Measurements from ENCODE around the gene PHF13. TPM values are rescaled to one million over a fixed set of nuclear protein-coding genes. Genes with fewer than 3 reads are reported as not detected.

The PHF13 gene
- total and polyA plus RNA-seq, 10 of the 15 experiments (the other 5 are each of a cell fraction or from before 2014, with no cell fraction given): 0.87 to 15.4 (median 5.1) TPM

GRCh38 chr1:6585841-6586240 lies 27.7 kb upstream of the PHF13 start:
- peaks cover 7 to 10% of the 10 kb centered on the region in 2 experiments; a peak in 3 of 4 replicates for H3K36me3 ChIP-seq (ENCODE audit: control insufficient read depth in 2 of 2, insufficient read depth in 2 of 2, low read length in 1 of 2)
- ATAC-seq (no peak), FAIRE-seq (no peak), DNase-seq (ENCODE audit: low read depth, low spot score) (no peak)
- CTCF ChIA-PET: interaction anchor here (0.6 to 1.2 kb wide), 2 partner anchors 14 to 23 kb away, joined by 3 read pairs; no protein-coding TSS in a partner anchor
- no peaks in the 10 kb centered on the region for H3K9me3 ChIP-seq (replicated peaks; ENCODE audit: control insufficient read depth, insufficient read depth, low read length)
- BruUV-seq (replicated peaks): no TSS peak
- peaks cover 9% of the 10 kb centered on the region for H3K4me1 ChIP-seq (ENCODE audit: control insufficient read depth, insufficient read depth, low read length)
- H3K27ac ChIP-seq (ENCODE audit: control insufficient read depth, insufficient read depth): no peak overlapping the region
- peaks cover 12% of the 10 kb centered on the region for H3K79me2 ChIP-seq (ENCODE audit: control insufficient read depth, insufficient read depth, low read length)
- POLR2A ChIA-PET: no interaction called here
- WGBS (ENCODE audit: insufficient coverage, insufficient replicate concordance, low lambda C conversion rate, missing lambda C conversion rate): 93% methylated on average over 7 of the region's 7 CpGs
- intact Hi-C loops (cut with micrococcal nuclease; ENCODE audit: unreplicated experiment) (no loop called here), in situ Hi-C loops (cut with MboI) (no loop called here)
- RAD21 ChIA-PET (ENCODE audit: unreplicated experiment): no interaction called here
- H2AFZ ChIP-seq (ENCODE audit: control insufficient read depth, low read depth, low read length): no peak overlapping the region
- H3K9ac ChIP-seq (ENCODE audit: control insufficient read depth, insufficient read depth, low read length): no peak overlapping the region
- TF ChIP-seq, protein P1, sequence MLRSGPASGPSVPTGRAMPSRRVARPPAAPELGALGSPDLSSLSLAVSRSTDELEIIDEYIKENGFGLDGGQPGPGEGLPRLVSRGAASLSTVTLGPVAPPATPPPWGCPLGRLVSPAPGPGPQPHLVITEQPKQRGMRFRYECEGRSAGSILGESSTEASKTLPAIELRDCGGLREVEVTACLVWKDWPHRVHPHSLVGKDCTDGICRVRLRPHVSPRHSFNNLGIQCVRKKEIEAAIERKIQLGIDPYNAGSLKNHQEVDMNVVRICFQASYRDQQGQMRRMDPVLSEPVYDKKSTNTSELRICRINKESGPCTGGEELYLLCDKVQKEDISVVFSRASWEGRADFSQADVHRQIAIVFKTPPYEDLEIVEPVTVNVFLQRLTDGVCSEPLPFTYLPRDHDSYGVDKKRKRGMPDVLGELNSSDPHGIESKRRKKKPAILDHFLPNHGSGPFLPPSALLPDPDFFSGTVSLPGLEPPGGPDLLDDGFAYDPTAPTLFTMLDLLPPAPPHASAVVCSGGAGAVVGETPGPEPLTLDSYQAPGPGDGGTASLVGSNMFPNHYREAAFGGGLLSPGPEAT (IDR thresholded peaks at IDR 0.05; ENCODE audit: low read depth): no peak
- no peak for TF ChIP-seq ATF7 (IDR thresholded peaks at IDR 0.05; ENCODE audit: low read depth)
- no peak for TF ChIP-seq FOXK2 (IDR thresholded peaks at IDR 0.05)
- no peak for TF ChIP-seq ZZZ3 (IDR thresholded peaks at IDR 0.05; ENCODE audit: control insufficient read depth, insufficient read length, low read depth)
- H3K4me2 ChIP-seq (ENCODE audit: control insufficient read depth, insufficient read depth): no peak overlapping the region
- no peaks in the 10 kb centered on the region for H3K27me3 ChIP-seq (replicated peaks in 1 of 2; ENCODE audit: control insufficient read depth in 2 of 2, insufficient read depth in 2 of 2, low read length in 1 of 2)
- SMC1A ChIA-PET (ENCODE audit: uncharacterized antibody, unreplicated experiment): no interaction called here
- H4K20me1 ChIP-seq (ENCODE audit: control insufficient read depth, insufficient read depth): no peaks in the 10 kb centered on the region
- H3K4me3 ChIP-seq: no peak overlapping the region

GRCh38 chr1:6586404-6586816 lies 27.1 kb upstream of the PHF13 start:
- no peak overlapping the region for H3K9ac ChIP-seq (ENCODE audit: control insufficient read depth, insufficient read depth, low read length)
- RAD21 ChIA-PET (ENCODE audit: unreplicated experiment): no interaction called here
- H3K27ac ChIP-seq (ENCODE audit: control insufficient read depth, insufficient read depth): no peak overlapping the region
- H3K4me2 ChIP-seq (ENCODE audit: control insufficient read depth, insufficient read depth): no peak overlapping the region
- 89% methylated on average over 11 of the region's 11 CpGs for WGBS (ENCODE audit: insufficient coverage, insufficient replicate concordance, low lambda C conversion rate, missing lambda C conversion rate)
- peaks cover 7 to 10% of the 10 kb centered on the region in 2 experiments; a peak in 3 of 4 replicates for H3K36me3 ChIP-seq (ENCODE audit: control insufficient read depth in 2 of 2, insufficient read depth in 2 of 2, low read length in 1 of 2)
- BruUV-seq (replicated peaks): no TSS peak
- H3K4me1 ChIP-seq (ENCODE audit: control insufficient read depth, insufficient read depth, low read length): peaks cover 8% of the 10 kb centered on the region
- peaks cover 7% of the 10 kb centered on the region for H3K79me2 ChIP-seq (ENCODE audit: control insufficient read depth, insufficient read depth, low read length)
- intact Hi-C loops (cut with micrococcal nuclease; ENCODE audit: unreplicated experiment) (no loop called here), in situ Hi-C loops (cut with MboI) (no loop called here)
- no peak for TF ChIP-seq BCL11A (IDR thresholded peaks at IDR 0.05; ENCODE audit: low read depth, low read length)
- TF ChIP-seq SMC3 (IDR thresholded peaks at IDR 0.05; ENCODE audit: borderline replicate concordance, low read length): no peak
- TF ChIP-seq FOXK2 (IDR thresholded peaks at IDR 0.05): no peak
- no peak for TF ChIP-seq EED (IDR thresholded peaks at IDR 0.05; ENCODE audit: low read depth)
- TF ChIP-seq STAT3 (IDR thresholded peaks at IDR 0.05; ENCODE audit: low read depth, low read length): no peak
- TF ChIP-seq ZNF592 (IDR thresholded peaks at IDR 0.05): no peak
- H3K27me3 ChIP-seq (replicated peaks in 1 of 2; ENCODE audit: control insufficient read depth in 2 of 2, insufficient read depth in 2 of 2, low read length in 1 of 2): no peaks in the 10 kb centered on the region
- no peak for ATAC-seq
- DNase-seq (ENCODE audit: low read depth, low spot score): no peak
- CTCF ChIA-PET: no interaction called here
- H3K9me3 ChIP-seq (replicated peaks; ENCODE audit: control insufficient read depth, insufficient read depth, low read length): no peaks in the 10 kb centered on the region
- no peaks in the 10 kb centered on the region for H4K20me1 ChIP-seq (ENCODE audit: control insufficient read depth, insufficient read depth)
- H2AFZ ChIP-seq (ENCODE audit: control insufficient read depth, low read depth, low read length): no peak overlapping the region
- SMC1A ChIA-PET (ENCODE audit: uncharacterized antibody, unreplicated experiment): no interaction called here
- POLR2A ChIA-PET: no interaction called here
- no peak for FAIRE-seq
- H3K4me3 ChIP-seq: no peak overlapping the region
